Glomerular endothelial cell (primary cell): ENCODE data around the gene HBM. TPM values are rescaled to one million over a fixed set of nuclear protein-coding genes. Genes with fewer than 3 reads are reported as not detected.
"Not testable (repeated sequence)": the region's sequence is repeated elsewhere in the genome, so short reads cannot be mapped to it uniquely, and the experiment has no call there.

Experiments used
- DNase-seq: peaks from one replicate; pipeline ENCODE4 v3.0.0-alpha.2; 2011; ENCODE audit warnings: low read depth, low spot score; ENCODE audit errors: extremely low read depth
- total RNA-seq: library from RNA; depleted of rRNA; stranded (reverse); fragments of >200 nt; gene quantifications from 2 replicates; pipeline ENCODE4 v1.2.3, GENCODE V29; 2015

The HBM gene
- total RNA-seq, 1 donor from 2014 or later, result not detected

DNA sequence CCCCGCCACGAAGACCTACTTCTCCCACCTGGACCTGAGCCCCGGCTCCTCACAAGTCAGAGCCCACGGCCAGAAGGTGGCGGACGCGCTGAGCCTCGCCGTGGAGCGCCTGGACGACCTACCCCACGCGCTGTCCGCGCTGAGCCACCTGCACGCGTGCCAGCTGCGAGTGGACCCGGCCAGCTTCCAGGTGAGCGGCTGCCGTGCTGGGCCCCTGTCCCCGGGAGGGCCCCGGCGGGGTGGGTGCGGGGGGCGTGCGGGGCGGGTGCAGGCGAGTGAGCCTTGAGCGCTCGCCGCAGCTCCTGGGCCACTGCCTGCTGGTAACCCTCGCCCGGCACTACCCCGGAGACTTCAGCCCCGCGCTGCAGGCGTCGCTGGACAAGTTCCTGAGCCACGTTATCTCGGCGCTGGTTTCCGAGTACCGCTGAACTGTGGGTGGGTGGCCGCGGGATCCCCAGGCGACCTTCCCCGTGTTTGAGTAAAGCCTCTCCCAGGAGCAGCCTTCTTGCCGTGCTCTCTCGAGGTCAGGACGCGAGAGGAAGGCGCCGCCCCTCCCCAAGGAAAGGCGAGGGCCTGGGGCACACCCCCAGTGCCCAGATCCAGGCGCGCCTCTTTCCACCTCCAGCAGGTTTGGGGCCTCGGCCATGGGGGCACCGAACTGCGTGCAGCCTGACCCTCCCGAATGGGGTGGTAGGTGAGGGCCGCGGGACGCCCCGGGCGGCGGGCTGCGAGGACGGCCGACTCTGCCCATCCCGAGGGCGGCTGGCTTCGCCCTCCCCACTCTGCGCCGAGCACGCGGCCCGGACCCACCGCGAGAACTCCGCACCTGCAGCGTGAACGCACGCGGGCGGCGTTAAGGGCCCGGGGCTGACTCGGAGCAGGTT is 15.1 kb downstream of the HBM start:
- DNase-seq, result no peak

DNA sequence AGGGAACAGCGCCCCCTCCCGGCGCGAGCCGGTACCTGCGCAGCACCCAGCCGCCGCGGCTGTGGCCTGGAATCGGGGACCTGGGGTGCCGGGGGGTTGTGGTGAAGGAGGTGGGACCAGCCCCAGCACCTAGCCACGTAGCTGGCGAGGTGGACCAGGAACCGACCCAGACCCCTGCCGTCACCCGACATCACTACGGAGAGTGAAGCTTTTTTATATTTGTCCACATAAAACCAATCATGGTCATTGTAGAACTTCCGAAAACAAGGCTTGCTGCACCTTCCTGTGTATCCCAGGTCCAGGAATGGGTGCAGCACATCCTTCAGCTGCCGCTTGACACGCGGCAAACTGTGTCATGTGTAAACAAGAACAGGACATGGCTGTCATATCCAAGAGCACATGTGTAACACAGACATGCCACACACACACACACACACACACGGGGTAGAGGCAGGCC is 15.8 kb downstream of the HBM start:
- DNase-seq, result no peak

DNA sequence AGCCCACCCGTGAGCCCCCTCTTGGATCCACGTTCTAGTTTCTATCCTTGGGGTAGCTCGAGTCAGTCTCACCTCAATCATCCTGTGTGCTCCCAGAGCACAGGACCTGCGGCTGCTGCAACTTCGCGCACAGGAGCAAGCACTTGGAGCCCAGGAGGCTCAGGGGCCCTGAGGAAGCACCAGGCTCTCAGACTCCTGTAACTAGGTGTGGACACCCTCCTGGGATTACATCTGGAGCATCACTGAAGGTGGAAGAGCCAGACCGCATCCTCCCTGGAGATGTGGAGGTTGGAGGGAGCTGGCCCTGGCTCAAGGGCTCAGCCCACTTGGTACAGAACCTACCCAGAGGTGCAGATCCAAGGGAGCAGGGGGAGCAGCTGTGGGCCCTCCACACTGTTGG is 17.2 kb downstream of the HBM start:
- DNase-seq, result no peak

DNA sequence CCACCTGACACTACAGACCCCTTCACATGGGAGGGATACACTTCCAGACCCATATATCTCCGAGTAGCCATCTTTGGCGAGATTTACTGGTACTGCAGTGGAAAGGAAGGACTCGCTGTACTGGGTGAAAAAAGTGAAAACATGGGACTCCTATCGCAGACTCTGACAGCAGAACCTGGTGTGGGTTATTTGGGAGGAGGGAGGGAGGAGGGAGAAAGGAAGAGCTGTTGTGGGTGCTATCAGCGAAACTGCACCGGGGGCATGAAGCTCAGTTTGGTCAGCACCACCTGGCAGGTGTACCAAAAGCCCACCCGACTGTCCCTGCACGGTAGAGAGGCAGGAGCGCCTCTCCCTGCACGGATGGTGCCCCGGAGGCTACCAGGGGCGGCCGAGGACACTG is 19.4 kb downstream of the HBM start:
- DNase-seq, result no peak

DNA sequence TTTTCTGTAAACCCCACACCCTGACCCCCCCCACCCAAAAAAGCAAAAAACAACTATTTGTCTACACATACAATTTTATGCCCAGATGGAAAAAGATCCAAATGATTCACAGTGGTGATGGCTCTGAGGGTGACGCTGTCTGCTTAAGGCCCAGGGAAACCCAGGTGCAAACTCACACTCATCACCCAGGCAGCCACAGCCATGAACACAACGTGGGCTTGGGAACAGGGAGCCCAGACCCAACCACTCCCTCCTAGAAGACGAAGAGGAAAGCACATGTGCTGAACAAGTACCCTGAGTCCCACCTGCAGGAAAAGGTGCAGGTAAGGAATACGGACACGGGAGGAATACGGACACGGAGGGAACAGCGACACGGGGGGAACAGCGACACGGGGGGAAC is 19.9 kb downstream of the HBM start:
- DNase-seq, result no peak

DNA sequence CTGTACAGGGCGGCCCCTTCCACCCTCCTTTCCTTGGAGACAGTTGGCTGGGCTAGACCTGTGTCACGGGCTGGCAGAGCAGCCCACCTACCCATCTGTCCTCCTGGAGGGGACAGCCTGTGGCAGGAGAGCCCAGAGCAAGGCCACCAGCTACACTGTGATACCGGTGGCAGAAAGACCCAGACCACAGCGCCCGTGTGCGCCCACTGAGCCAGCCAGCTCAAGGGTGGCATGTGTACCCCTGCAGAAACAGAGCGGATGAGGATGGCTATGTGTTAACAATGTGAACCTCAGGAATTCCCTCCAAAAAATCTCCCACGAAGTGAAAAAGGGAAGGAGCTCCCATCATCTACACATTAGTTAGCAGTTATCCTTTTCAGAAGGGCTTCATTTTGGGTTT is 21.6 kb downstream of the HBM start:
- DNase-seq, result no peak

DNA sequence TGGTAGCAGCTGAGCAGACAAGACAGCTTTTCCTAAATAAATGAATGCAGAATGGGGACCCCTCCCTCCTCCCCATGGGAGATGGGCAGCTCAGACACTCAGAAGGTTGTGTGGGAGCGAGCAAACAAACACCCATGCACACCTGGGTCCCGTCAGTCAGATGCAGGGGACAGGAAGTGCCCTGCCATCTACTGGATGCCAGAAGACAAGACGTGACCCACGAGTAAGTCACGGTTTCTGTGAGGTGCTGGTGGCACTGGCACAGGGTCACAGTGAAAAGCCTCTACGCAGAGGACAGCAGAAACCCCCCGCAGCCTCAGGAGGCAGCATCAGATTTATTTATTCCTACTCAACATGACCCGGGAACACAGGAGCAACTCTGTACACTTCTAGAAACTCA is 22.9 kb downstream of the HBM start:
- no peak for DNase-seq

DNA sequence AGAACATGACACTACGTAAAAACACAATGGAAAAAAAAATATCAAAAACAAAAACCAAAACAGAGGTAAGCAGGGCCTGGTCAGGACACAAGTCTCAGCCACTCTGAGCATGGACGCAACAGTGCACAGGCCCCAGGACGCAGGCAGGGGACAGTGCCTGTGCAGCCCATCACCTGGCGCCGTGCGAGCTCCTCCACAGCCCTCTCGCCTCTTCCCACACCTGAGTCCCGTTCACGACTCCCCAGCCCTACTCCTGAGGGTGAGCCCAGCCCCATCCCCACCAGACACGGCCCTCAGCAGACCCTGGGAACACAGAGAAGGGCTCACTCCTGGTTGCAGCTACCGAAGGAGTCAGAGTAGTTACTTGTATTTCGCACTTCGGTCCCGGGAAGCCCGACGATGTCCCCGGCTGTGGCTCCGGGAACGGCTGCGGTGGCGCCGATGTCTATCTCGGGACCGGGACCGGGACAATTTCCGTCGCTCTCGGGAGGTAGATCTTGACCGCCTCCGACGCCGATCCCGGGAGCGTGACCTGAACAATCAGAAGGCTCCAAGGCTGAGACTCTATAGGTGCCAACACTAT is 23.9 kb downstream of the HBM start:
- no peak for DNase-seq

DNA sequence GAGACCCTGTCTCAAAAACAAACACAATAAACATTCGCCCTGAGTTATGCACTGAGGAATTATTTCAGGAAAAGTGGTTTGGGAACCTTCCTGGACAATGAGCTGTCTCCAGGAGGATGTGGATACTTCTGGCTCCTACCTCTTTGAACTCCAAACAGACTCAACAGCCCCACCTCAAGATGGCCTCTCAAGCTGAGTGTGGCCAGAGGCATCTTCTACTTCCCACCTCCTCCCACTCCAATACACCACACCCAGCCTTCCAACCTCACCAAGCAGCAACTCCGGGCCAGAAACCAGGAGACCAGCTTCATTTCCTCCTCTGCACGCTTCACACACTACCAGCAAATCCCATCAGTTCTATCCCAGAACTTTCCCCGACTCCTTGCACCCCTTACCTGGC is 26.1 kb downstream of the HBM start:
- no peak for DNase-seq

DNA sequence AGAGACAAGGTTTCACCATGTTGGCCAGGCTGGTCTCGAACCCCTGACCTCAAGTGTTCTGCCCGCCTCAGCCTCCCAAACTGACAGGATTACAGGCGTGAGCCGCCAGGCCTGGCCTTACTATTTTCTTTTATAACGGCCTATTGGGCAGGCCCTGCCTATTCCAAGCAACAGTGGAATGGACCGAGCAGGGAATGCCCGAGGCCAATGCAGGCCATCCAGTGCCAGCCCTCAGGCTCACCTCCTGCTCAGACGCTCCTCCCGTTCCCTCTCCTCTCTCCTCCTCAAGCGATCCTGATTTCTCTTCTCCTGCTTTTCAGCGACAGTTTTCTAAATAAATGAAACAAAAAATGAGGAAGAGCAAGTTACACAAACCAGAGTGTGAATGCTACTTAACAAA is 26.9 kb downstream of the HBM start:
- DNase-seq, result no peak

DNA sequence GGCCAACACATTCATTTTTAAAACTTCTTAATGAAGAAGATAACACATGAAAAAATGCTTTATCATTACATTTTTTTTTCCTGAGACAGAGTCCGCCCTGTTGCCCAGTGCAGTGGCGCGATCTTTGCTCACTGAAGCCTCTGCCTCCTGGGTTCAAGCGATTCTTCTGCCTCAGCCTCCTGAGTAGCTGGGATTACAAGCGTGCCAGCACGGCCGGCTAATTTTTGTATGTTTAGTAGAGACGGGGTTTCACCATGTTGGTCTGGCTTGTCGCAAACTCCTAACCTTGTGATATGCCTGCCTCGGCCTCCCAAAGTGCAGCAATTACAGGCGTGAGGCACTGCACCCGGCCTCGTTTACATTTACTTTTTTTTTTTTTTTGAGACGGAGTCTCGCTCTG is 27.7 kb downstream of the HBM start:
- DNase-seq, result no peak

DNA sequence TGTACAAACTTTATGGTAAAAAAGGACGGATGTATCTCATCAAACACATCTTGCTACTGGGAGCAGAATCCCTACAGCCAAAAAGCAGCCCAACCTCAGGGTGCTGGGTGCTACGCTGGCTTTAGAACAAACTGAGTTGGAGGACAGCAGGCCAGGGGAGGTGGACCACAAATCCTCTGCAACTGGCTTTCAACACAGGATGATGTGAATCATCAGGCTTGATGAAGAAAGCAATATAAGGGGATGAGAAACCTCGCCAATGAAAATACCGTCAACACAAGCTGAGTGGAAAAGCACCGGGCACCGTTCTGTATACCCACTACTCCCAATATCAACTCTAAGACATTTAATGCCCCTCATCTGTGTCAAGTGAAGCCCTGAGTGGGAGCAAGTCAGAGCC is 28.7 kb downstream of the HBM start:
- no peak for DNase-seq

DNA sequence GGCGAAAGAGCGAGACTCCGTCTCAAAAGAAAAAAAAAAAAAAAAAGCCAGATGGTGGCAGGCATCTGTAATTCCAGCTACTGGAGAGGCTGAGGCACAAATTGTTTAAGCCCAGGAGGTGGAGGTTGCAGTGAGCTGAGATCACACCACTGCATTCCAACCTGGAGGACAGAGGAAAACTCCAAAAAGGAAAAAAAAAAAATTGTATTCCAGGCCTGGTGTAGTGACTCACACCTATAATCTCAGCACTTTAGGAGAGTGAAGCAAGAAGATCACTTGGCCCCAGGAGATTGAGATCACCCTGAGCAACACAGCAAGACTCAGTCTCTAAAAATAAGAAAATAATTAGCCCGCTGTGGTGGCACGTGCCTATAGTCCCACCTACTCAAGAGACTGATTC is 34.6 kb downstream of the HBM start:
- DNase-seq, result no peak

DNA sequence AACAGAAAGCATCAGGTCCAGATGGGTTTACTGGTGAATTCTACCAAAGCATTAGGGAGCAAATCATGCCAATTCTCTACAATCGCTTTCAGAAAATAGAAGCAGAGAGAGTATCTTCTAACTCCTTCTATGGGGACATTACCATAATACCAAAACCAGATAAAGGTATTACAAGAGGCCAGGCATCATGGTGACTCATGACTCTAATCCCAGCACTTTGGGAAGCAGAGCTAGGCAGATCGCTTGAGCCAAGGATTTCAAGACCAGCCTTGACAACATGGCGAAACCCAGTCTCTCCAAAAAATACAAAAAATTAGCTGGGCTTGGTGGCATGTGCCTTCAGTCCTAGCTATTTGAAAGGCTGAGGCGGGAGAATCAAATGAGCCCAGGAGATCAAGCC is 37.5 kb downstream of the HBM start:
- no peak for DNase-seq

DNA sequence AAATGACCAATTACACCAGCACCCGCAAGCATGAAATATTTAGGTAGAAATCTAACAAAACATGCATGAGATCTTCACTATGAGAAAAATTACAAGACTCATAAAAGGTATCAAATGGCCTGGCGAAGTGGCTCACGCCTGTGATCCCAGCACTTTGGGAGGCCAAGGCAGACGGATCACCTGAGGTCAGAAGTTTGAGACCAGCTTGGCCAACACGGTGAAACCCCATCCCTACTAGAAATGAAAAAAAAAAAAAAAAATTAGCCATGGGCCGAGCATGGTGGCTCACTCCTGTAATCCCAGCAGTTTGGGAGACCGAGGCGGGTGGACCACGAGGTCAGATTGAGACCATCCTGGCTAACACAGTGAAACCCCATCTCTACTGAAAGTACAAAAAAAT is 38.3 kb downstream of the HBM start:
- not testable (repeated sequence) for DNase-seq

DNA sequence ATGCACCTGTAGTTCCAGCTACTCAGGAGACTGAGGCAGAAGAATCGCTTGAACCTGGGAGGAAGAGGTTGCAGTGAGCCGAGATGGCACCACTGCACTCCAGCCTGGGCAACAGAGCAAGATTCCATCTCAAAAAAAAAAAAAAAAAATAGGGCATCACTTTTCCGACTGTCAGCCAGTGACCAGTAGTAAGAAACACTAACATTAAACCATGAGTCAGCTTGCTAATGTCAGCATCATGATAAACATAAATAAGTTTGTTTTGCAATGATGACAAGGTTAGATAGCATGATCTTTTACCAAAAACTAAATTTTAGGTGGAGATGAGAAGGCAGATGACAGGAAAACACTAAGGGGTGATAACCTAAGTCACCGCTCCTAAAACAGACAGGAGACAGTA is 43.6 kb downstream of the HBM start:
- DNase-seq, result not testable (repeated sequence)

DNA sequence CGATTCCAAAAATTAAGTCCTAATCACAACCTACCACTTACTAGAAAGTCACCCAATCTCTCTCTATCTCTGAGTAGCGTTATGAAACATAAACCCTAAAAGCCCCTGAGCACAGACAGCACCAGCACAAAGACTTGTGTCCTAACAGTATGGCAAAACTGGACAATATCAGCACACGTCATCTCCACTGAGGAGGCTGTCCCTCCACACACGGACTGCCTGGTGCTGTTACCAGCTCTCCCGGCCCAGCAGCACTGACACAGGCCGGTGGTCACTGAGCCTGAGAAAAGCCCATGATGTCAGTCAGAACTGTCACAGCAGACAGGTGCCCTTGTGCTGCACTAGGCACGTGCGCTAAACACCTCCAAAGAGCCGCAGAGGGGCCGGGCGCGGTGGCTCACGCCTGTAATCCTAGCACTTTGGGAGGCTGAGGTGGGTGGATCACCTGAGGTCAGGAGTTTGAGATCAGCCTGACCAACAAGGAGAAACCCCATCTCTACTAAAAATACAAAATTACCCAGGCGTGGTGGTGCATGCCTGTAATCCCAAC is 45.9 kb downstream of the HBM start:
- DNase-seq, result not testable (repeated sequence)

DNA sequence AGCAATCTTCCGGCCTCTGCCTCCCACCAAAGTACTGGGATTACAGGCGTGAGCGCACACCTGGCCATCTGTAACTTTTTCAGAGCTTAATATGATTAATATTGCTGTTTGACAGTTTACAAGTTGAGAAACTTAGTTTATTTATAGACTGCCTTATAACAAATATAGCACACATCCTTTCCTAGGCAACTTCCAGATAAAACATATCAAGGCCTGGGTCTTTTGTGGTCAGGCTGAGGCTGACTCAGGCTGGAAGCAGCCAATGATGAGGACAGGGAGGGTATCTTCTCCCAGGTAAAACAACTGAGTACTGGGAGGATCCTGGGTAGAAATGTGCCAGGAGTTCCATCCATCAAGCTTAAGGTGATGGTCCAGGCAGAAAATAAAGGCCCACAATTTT is 47.2 kb downstream of the HBM start:
- DNase-seq, result no peak
